HAP-1 (cell line): ENCODE data around the gene CCDC74A.
"Not testable (repeated sequence)": the region's sequence is repeated elsewhere in the genome, so short reads cannot be mapped to it uniquely, and the experiment has no call there.

Experiments
- DNase-seq, 2 experiments: peaks; one replicate each; pipeline ENCODE4 v3.0.0-alpha.2; 2016 to 2020; ENCODE audit warnings: low spot score in 2 of 2
- H3K27me3 ChIP-seq: fragments of 250-450 bp; sonication (Bioruptor Pico); 2 replicates; pipeline ENCODE4 v1.5.1; 2020; ENCODE audit warnings: low read depth, mild to moderate bottlenecking, moderate library complexity
- H3K36me3 ChIP-seq: fragments of 250-450 bp; sonication (Bioruptor Pico); replicated peaks from 2 replicates; pipeline ENCODE4 v1.5.1; 2020; ENCODE audit warnings: mild to moderate bottlenecking
- H3K4me1 ChIP-seq: fragments of 250-450 bp; sonication (Bioruptor Pico); 2 replicates; pipeline ENCODE4 v1.5.1; 2020; ENCODE audit warnings: mild to moderate bottlenecking
- H3K4me3 ChIP-seq: fragments of 250-450 bp; sonication (Bioruptor Pico); 2 replicates; pipeline ENCODE4 v1.5.1; 2020; ENCODE audit warnings: mild to moderate bottlenecking, moderate library complexity
- H3K9me3 ChIP-seq: fragments of 250-450 bp; sonication (Bioruptor Pico); 2 replicates; pipeline ENCODE4 v1.5.1; 2020; ENCODE audit warnings: mild to moderate bottlenecking, moderate library complexity
- in situ Hi-C: fragments of 300-500 bp; cut with MboI; formaldehyde crosslinking; loops from 3 replicates; pipeline ENCODE4 v1.14.3; 2020; ENCODE audit warnings: low sequenced_read_pairs, inconsistent platforms, mixed read lengths

CCDC74A gene

GRCh38 chr2:131527131-131528001, at the start of gene CCDC74A:
TSS of gene CCDC74A (plus strand) at chr2:131527888. CDS start at chr2:131527971, 83 bp downstream.
- H3K27me3 ChIP-seq, in situ Hi-C loops: not testable (repeated sequence)
- DNase-seq: peak; percentile 25 to 90

GRCh38 chr2:131478074-131478849, 49.4 kb upstream of the CCDC74A start:
- H3K27me3 ChIP-seq, H3K36me3 ChIP-seq, DNase-seq, H3K4me3 ChIP-seq, H3K4me1 ChIP-seq, H3K9me3 ChIP-seq: not testable (repeated sequence)
- in situ Hi-C loops: loop anchor here (25.0 kb wide), 1 partner anchor 1116 kb away; the partner anchor contains the start of gene PTPN18

More at GRCh38 chr2:131527131-131528001, at the start of gene CCDC74A:
- not testable (repeated sequence) for H3K4me1 ChIP-seq, H3K9me3 ChIP-seq, H3K36me3 ChIP-seq
- peak within 1 kb of the TSS; percentile 14; the same call in 1 of the 2 replicates for H3K4me3 ChIP-seq

- H3K36me3 ChIP-seq, H3K4me1 ChIP-seq, H3K27me3 ChIP-seq, DNase-seq, H3K4me3 ChIP-seq, H3K9me3 ChIP-seq: not testable (repeated sequence)
- in situ Hi-C loops: loop anchor here (25.0 kb wide), 1 partner anchor 1117 kb away; the partner anchor contains the start of gene PTPN18
These were observed 48.7 kb upstream of the CCDC74A start for GRCh38 chr2:131478850-131479461.

GRCh38 chr2:131480351-131480750, 47.3 kb upstream of the CCDC74A start:
- H3K4me3 ChIP-seq, H3K36me3 ChIP-seq, H3K9me3 ChIP-seq, H3K4me1 ChIP-seq, DNase-seq, H3K27me3 ChIP-seq: not testable (repeated sequence)
- in situ Hi-C loops: loop anchor here (25.0 kb wide), 1 partner anchor 1118 kb away; the partner anchor contains the start of gene PTPN18

GRCh38 chr2:131482506-131483155, 45.1 kb upstream of the CCDC74A start:
- not testable (repeated sequence) for DNase-seq, H3K4me3 ChIP-seq, H3K4me1 ChIP-seq, H3K36me3 ChIP-seq, H3K9me3 ChIP-seq, H3K27me3 ChIP-seq
- in situ Hi-C loops: loop anchor here (25.0 kb wide), 1 partner anchor 1120 kb away; the partner anchor contains the start of gene PTPN18

GRCh38 chr2:131483981-131484820, 43.5 kb upstream of the CCDC74A start:
- not testable (repeated sequence) for H3K27me3 ChIP-seq, H3K4me3 ChIP-seq, H3K9me3 ChIP-seq, H3K4me1 ChIP-seq, H3K36me3 ChIP-seq, DNase-seq
- in situ Hi-C loops: loop anchor here (25.0 kb wide), 1 partner anchor 1122 kb away; the partner anchor contains the start of gene PTPN18

- not testable (repeated sequence) for H3K36me3 ChIP-seq, DNase-seq, H3K27me3 ChIP-seq, H3K4me3 ChIP-seq, H3K4me1 ChIP-seq, H3K9me3 ChIP-seq
- in situ Hi-C loops: loop anchor here (25.0 kb wide), 1 partner anchor 1123 kb away; the partner anchor contains the start of gene PTPN18
These were observed 42.7 kb upstream of the CCDC74A start for GRCh38 chr2:131484906-131485460.

- not testable (repeated sequence) for H3K9me3 ChIP-seq, H3K4me3 ChIP-seq, DNase-seq, H3K27me3 ChIP-seq, H3K36me3 ChIP-seq, H3K4me1 ChIP-seq
- in situ Hi-C loops: loop anchor here (25.0 kb wide), 1 partner anchor 1124 kb away; the partner anchor contains the start of gene PTPN18
These were observed 41.3 kb upstream of the CCDC74A start for GRCh38 chr2:131486201-131486902.

GRCh38 chr2:131488306-131489205, 39.1 kb upstream of the CCDC74A start:
- Histone ChIP-seq H3K4me1 (no peaks in the 10 kb centered on the region), H3K27me3 (no peaks in the 10 kb centered on the region), H3K4me3 (no peak overlapping the region), H3K36me3 (no peaks in the 10 kb centered on the region; the same call in none of the 2 replicates), H3K9me3 (no peaks in the 10 kb centered on the region)
- DNase-seq: peak in 1 of 2 experiments; percentile 19
- in situ Hi-C loops: loop anchor here (25.0 kb wide), 1 partner anchor 1126 kb away; the partner anchor contains the start of gene PTPN18

GRCh38 chr2:131490616-131491468, 36.8 kb upstream of the CCDC74A start:
- H3K4me3 ChIP-seq: peak overlapping the region; percentile 48
- H3K4me1 ChIP-seq, H3K27me3 ChIP-seq, H3K36me3 ChIP-seq, H3K9me3 ChIP-seq, DNase-seq: not testable (repeated sequence)
- in situ Hi-C loops: loop anchor here (25.0 kb wide), 1 partner anchor 1129 kb away; the partner anchor contains the start of gene PTPN18
